ENCODE data around the gene RPL27.

The RPL27 gene

GRCh38 chr17:43039646-43040045 is 41.4 kb downstream of the RPL27 start:
- ATAC-seq = no peak
- no peak for TF ChIP-seq SNAI2 (CRISPR knock-in tag; IDR thresholded peaks at IDR 0.05)
- TF ChIP-seq RARB (CRISPR knock-in tag; IDR thresholded peaks at IDR 0.05) = no peak
- no peak for TF ChIP-seq ZNF70 (CRISPR knock-in tag; IDR thresholded peaks at IDR 0.05)
- no peak for TF ChIP-seq ZFP30 (CRISPR knock-in tag; IDR thresholded peaks at IDR 0.05)
- TF ChIP-seq POU6F1 (CRISPR knock-in tag; IDR thresholded peaks at IDR 0.05; ENCODE audit: borderline replicate concordance, low read depth) = no peak
- no peak for TF ChIP-seq TSHZ2 (CRISPR knock-in tag; IDR thresholded peaks at IDR 0.05)
- TF ChIP-seq GLIS3 (CRISPR knock-in tag; IDR thresholded peaks at IDR 0.05) = no peak
- no peak for TF ChIP-seq ARNTL (CRISPR knock-in tag; IDR thresholded peaks at IDR 0.05; ENCODE audit: borderline replicate concordance, low read depth)
- TF ChIP-seq, protein P1, sequence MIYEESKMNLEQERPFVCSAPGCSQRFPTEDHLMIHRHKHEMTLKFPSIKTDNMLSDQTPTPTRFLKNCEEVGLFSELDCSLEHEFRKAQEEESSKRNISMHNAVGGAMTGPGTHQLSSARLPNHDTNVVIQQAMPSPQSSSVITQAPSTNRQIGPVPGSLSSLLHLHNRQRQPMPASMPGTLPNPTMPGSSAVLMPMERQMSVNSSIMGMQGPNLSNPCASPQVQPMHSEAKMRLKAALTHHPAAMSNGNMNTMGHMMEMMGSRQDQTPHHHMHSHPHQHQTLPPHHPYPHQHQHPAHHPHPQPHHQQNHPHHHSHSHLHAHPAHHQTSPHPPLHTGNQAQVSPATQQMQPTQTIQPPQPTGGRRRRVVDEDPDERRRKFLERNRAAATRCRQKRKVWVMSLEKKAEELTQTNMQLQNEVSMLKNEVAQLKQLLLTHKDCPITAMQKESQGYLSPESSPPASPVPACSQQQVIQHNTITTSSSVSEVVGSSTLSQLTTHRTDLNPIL (CRISPR knock-in tag; IDR thresholded peaks at IDR 0.05; ENCODE audit: low read depth) = no peak
- no peak for TF ChIP-seq CSRNP3 (CRISPR knock-in tag; IDR thresholded peaks at IDR 0.05)
- TF ChIP-seq, protein P2, sequence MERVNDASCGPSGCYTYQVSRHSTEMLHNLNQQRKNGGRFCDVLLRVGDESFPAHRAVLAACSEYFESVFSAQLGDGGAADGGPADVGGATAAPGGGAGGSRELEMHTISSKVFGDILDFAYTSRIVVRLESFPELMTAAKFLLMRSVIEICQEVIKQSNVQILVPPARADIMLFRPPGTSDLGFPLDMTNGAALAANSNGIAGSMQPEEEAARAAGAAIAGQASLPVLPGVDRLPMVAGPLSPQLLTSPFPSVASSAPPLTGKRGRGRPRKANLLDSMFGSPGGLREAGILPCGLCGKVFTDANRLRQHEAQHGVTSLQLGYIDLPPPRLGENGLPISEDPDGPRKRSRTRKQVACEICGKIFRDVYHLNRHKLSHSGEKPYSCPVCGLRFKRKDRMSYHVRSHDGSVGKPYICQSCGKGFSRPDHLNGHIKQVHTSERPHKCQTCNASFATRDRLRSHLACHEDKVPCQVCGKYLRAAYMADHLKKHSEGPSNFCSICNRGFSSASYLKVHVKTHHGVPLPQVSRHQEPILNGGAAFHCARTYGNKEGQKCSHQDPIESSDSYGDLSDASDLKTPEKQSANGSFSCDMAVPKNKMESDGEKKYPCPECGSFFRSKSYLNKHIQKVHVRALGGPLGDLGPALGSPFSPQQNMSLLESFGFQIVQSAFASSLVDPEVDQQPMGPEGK (CRISPR knock-in tag; IDR thresholded peaks at IDR 0.05; ENCODE audit: borderline replicate concordance) = no peak
- no peak for TF ChIP-seq ESRRG (CRISPR knock-in tag; IDR thresholded peaks at IDR 0.05)
- no peak for TF ChIP-seq TOX (CRISPR knock-in tag; IDR thresholded peaks at IDR 0.05; ENCODE audit: borderline replicate concordance)
- TF ChIP-seq CSDC2 (CRISPR knock-in tag; IDR thresholded peaks at IDR 0.05) = no peak
- no peak for TF ChIP-seq BACH2 (CRISPR knock-in tag; IDR thresholded peaks at IDR 0.05; ENCODE audit: borderline replicate concordance)
- TF ChIP-seq TCF4 (CRISPR knock-in tag; IDR thresholded peaks at IDR 0.05; ENCODE audit: borderline replicate concordance) = no peak
- TF ChIP-seq ZC3H10 (CRISPR knock-in tag; IDR thresholded peaks at IDR 0.05) = no peak

- no peak for ATAC-seq
- TF ChIP-seq CSRNP3 (CRISPR knock-in tag; IDR thresholded peaks at IDR 0.05) (no peak), PPARA (CRISPR knock-in tag; IDR thresholded peaks at IDR 0.05; ENCODE audit: borderline replicate concordance) (no peak), ZFP3 (CRISPR knock-in tag; IDR thresholded peaks at IDR 0.05) (no peak), ZNF8 (CRISPR knock-in tag; IDR thresholded peaks at IDR 0.05) (no peak), CSDC2 (CRISPR knock-in tag; IDR thresholded peaks at IDR 0.05) (no peak), ARNTL (CRISPR knock-in tag; IDR thresholded peaks at IDR 0.05; ENCODE audit: borderline replicate concordance, low read depth) (no peak), ZNF70 (CRISPR knock-in tag; IDR thresholded peaks at IDR 0.05) (no peak), ZC3H10 (CRISPR knock-in tag; IDR thresholded peaks at IDR 0.05) (no peak), TCF4 (CRISPR knock-in tag; IDR thresholded peaks at IDR 0.05; ENCODE audit: borderline replicate concordance) (no peak), ZFP30 (CRISPR knock-in tag; IDR thresholded peaks at IDR 0.05) (no peak), TSHZ2 (CRISPR knock-in tag; IDR thresholded peaks at IDR 0.05) (no peak), ISL1 (CRISPR knock-in tag; IDR thresholded peaks at IDR 0.05) (no peak), ZNF565 (CRISPR knock-in tag; conservative IDR thresholded peaks at IDR 0.05; ENCODE audit: low read depth) (no peak), GLIS3 (CRISPR knock-in tag; IDR thresholded peaks at IDR 0.05) (no peak)
- TF ChIP-seq, protein P1 (CRISPR knock-in tag; IDR thresholded peaks at IDR 0.05; ENCODE audit: low read depth) = no peak
- TF ChIP-seq, protein P2 (CRISPR knock-in tag; IDR thresholded peaks at IDR 0.05; ENCODE audit: borderline replicate concordance) = no peak
Observed at GRCh38 chr17:43040655-43041054, 42.4 kb downstream of the RPL27 start.
